Endodermal cell (in vitro differentiated cells): Measurements from ENCODE around the gene PTPRN2. TPM values are rescaled to one million over a fixed set of nuclear protein-coding genes. Genes with fewer than 3 reads are reported as not detected.

Experiments used
- DNase-seq: peaks from one replicate; pipeline ENCODE4 v3.0.0-alpha.2; 2017
- H3K27ac ChIP-seq: 2 replicates; pipeline ENCODE4 v1.5.1; 2013; ENCODE audit warnings: mild to moderate bottlenecking, low read depth, low read length, moderate library complexity
- H3K27me3 ChIP-seq: 2 replicates; pipeline ENCODE4 v1.6.1; 2013; ENCODE audit warnings: mild to moderate bottlenecking, low read length, moderate library complexity; ENCODE audit not compliant: insufficient read depth, control insufficient read depth, poor library complexity, severe bottlenecking
- H3K36me3 ChIP-seq: 2 replicates; pipeline ENCODE4 v1.7.0; 2013; ENCODE audit warnings: mild to moderate bottlenecking, low read length, moderate library complexity; ENCODE audit not compliant: control insufficient read depth, insufficient read depth
- H3K4me1 ChIP-seq: one replicate; pipeline ENCODE4 v1.7.0; 2013; ENCODE audit warnings: low read length; ENCODE audit not compliant: control insufficient read depth, insufficient read depth
- H3K4me3 ChIP-seq: 2 replicates; pipeline ENCODE4 v1.5.1; 2013; ENCODE audit warnings: mild to moderate bottlenecking, low read length, moderate library complexity
- H3K9ac ChIP-seq: 2 replicates; pipeline ENCODE4 v1.6.1; 2013; ENCODE audit warnings: mild to moderate bottlenecking, low read length, moderate library complexity; ENCODE audit not compliant: poor library complexity, severe bottlenecking; ENCODE audit errors: extremely low read depth
- H3K9me3 ChIP-seq: 2 replicates; pipeline ENCODE4 v1.6.1; 2013; ENCODE audit warnings: mild to moderate bottlenecking, low read length, moderate library complexity; ENCODE audit not compliant: control insufficient read depth
- H3K27ac Mint-ChIP-seq: 2 replicates; pipeline ENCODE4 v1.8.0; 2020; ENCODE audit warnings: mixed read lengths
- H3K27me3 Mint-ChIP-seq: 2 replicates; pipeline ENCODE4 v1.8.0; 2021; ENCODE audit warnings: mild to moderate bottlenecking, mixed read lengths; ENCODE audit not compliant: insufficient read depth
- H3K36me3 Mint-ChIP-seq: 2 replicates; pipeline ENCODE4 v1.8.0; 2020; ENCODE audit warnings: low read depth, mixed read lengths
- H3K4me1 Mint-ChIP-seq: 2 replicates; pipeline ENCODE4 v1.8.0; 2020; ENCODE audit warnings: mixed read lengths
- H3K4me3 Mint-ChIP-seq: 2 replicates; pipeline ENCODE4 v1.8.0; 2020; ENCODE audit warnings: mild to moderate bottlenecking, moderate library complexity, mixed read lengths
- H3K9me3 Mint-ChIP-seq: 2 replicates; pipeline ENCODE4 v1.8.0; 2020; ENCODE audit warnings: mild to moderate bottlenecking, mixed read lengths
- WGBS, 2 experiments: methylation state at CpG; one replicate each; pipeline versions ENCODE4 v1.1.5 to v1.1.7; 2013; ENCODE audit warnings: missing lambda C conversion rate in 2 of 2, mixed read lengths in 1 of 2; ENCODE audit not compliant: insufficient coverage in 1 of 2, insufficient read length in 1 of 2; 5-methylcytosine and 5-hydroxymethylcytosine counted together
- total RNA-seq, 2 donors: library from RNA; stranded (reverse); fragmentation: NEBNext Ultra II Directional in 1 of 2; extraction: Animal tissue kit (Norgen Biotek cat#: 25700) in 1 of 2; gene quantifications; 2 replicates in 1 of 2; 3 replicates in 1 of 2; pipeline ENCODE4 v1.2.1, GENCODE V29; 2021
- TF ChIP-seq, protein P1 (sequence below): fragments of 200-600 bp; sonication (generic); conservative IDR thresholded peaks from 2 replicates; pipeline ENCODE4 v1.5.0; 2021; ENCODE audit warnings: antibody characterized with exemption, mild to moderate bottlenecking

The PTPRN2 gene
- total RNA-seq, 2 donors from 2014 or later = 0.69 to 1.2 TPM

DNA sequence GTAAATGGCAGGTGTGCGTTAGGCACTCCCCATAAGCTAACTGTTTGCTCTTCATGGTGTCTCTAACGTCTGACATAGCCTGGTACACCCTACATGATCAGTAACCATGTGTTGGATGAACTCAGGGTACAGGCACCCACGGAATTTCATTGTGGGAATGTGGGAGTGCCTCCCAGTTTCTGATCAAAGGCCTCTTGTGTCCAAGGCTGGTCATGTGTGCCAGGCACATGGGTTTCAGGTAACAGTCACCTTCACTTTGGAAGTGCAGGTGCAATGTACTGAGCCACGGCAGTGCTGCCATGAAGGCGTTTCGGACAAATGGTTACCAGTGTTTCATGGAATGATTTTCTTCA lies 952.5 kb downstream of the PTPRN2 start:
- no peak overlapping the region for H3K4me3 ChIP-seq
- H3K27ac ChIP-seq = no peak overlapping the region
- no peaks in the 10 kb centered on the region for H3K27me3 ChIP-seq
- peaks cover 75% of the 10 kb centered on the region for H3K9me3 ChIP-seq
- Mint-ChIP-seq H3K36me3 (no peaks in the 10 kb centered on the region), H3K27me3 (peaks cover 7% of the 10 kb centered on the region), H3K27ac (no peak overlapping the region), H3K4me1 (no peaks in the 10 kb centered on the region), H3K4me3 (no peak overlapping the region), H3K9me3 (peaks cover 10% of the 10 kb centered on the region)
- no peak overlapping the region for H3K9ac ChIP-seq
- WGBS, 2 experiments = 40 to 70% methylated on average over 2 to 6 of the region's 6 CpGs
- DNase-seq = peak; percentile 17
- TF ChIP-seq, protein P1, sequence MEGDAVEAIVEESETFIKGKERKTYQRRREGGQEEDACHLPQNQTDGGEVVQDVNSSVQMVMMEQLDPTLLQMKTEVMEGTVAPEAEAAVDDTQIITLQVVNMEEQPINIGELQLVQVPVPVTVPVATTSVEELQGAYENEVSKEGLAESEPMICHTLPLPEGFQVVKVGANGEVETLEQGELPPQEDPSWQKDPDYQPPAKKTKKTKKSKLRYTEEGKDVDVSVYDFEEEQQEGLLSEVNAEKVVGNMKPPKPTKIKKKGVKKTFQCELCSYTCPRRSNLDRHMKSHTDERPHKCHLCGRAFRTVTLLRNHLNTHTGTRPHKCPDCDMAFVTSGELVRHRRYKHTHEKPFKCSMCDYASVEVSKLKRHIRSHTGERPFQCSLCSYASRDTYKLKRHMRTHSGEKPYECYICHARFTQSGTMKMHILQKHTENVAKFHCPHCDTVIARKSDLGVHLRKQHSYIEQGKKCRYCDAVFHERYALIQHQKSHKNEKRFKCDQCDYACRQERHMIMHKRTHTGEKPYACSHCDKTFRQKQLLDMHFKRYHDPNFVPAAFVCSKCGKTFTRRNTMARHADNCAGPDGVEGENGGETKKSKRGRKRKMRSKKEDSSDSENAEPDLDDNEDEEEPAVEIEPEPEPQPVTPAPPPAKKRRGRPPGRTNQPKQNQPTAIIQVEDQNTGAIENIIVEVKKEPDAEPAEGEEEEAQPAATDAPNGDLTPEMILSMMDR = no peak
- no peaks in the 10 kb centered on the region for H3K36me3 ChIP-seq
- no peaks in the 10 kb centered on the region for H3K4me1 ChIP-seq

GRCh38 chr7:157634401-157635147 lies 953.0 kb downstream of the PTPRN2 start:
- DNase-seq = peak; percentile 20
- H3K27me3 ChIP-seq = no peaks in the 10 kb centered on the region
- H3K4me1 ChIP-seq = no peaks in the 10 kb centered on the region
- peaks cover 5% of the 10 kb centered on the region for H3K9me3 Mint-ChIP-seq
- H3K36me3 Mint-ChIP-seq = no peaks in the 10 kb centered on the region
- H3K9me3 ChIP-seq = peaks cover 70% of the 10 kb centered on the region
- no peak overlapping the region for H3K27ac Mint-ChIP-seq
- no peaks in the 10 kb centered on the region for H3K36me3 ChIP-seq
- H3K9ac ChIP-seq = no peak overlapping the region
- H3K27ac ChIP-seq = no peak overlapping the region
- H3K4me1 Mint-ChIP-seq = no peaks in the 10 kb centered on the region
- TF ChIP-seq, protein P1 = no peak
- H3K27me3 Mint-ChIP-seq = peaks cover 7% of the 10 kb centered on the region
- no peak overlapping the region for H3K4me3 Mint-ChIP-seq
- 76 to 79% methylated on average over 18 to 24 of the region's 24 CpGs for WGBS, 2 experiments
- no peak overlapping the region for H3K4me3 ChIP-seq

- WGBS, 2 experiments = 81 to 87% methylated on average over 16 to 21 of the region's 21 CpGs
Measured at GRCh38 chr7:157633465-157634185, 954.0 kb downstream of the PTPRN2 start.

More at GRCh38 chr7:157633465-157634185, 954.0 kb downstream of the PTPRN2 start:
- Histone ChIP-seq H3K9ac (no peak overlapping the region), H3K27me3 (no peaks in the 10 kb centered on the region), H3K36me3 (no peaks in the 10 kb centered on the region), H3K4me1 (no peaks in the 10 kb centered on the region), H3K27ac (no peak overlapping the region), H3K9me3 (peaks cover 66% of the 10 kb centered on the region), H3K4me3 (no peak overlapping the region)
- Mint-ChIP-seq H3K27me3 (peaks cover 9% of the 10 kb centered on the region), H3K4me3 (no peak overlapping the region), H3K27ac (no peak overlapping the region), H3K9me3 (no peaks in the 10 kb centered on the region), H3K36me3 (no peaks in the 10 kb centered on the region), H3K4me1 (no peaks in the 10 kb centered on the region)
- TF ChIP-seq, protein P1 = no peak
- DNase-seq = peak; percentile 28
